GM19193 (cell line): ENCODE data around the gene MAP2K5.

Experiments used
- POLR2A ChIP-seq: IDR thresholded peaks from 4 replicates; pipeline ENCODE4 v1.6.1; 2011; ENCODE audit not compliant: insufficient read depth, insufficient read length; ENCODE audit errors: extremely low read depth

Gene MAP2K5

DNA sequence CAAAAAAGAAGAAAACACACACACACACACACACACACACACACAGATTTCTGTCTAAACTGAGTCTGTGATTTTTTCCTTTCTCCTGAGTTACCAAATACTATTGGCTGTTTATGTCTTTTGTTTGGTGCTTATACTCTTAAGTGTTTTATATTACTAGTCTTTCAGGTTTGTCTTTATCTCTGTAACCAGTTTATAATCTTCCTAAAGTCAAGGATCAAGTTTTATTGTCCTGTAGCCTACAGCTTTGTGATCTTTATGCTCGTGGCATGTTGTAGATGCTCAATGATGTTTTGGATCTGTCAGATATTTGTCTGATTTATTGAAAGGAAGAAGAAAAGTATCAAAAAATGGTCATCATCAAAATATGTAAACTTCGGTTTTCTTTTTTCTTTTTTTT lies 4.6 kb downstream of the MAP2K5 start:
- TF ChIP-seq POLR2A = no peak

DNA sequence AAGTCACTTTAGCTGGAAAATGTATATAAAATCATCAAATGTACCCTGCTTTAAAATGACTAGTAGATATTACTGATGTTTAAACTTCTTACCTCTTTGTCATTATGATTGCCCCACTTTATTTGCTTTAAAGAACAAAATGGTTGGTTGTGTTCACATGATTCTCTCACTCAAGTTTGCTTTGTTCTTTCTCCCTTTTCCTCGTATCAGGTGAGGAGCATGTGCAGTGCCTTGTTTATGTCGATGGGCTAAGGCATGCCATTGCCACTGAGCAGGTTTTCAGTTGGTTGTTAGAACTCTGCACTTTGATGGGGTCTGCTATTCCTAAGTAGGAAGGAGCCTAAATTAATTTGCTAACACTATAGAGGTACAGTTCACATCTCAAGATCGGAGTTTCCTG lies 5.3 kb downstream of the MAP2K5 start:
- no peak for TF ChIP-seq POLR2A

DNA sequence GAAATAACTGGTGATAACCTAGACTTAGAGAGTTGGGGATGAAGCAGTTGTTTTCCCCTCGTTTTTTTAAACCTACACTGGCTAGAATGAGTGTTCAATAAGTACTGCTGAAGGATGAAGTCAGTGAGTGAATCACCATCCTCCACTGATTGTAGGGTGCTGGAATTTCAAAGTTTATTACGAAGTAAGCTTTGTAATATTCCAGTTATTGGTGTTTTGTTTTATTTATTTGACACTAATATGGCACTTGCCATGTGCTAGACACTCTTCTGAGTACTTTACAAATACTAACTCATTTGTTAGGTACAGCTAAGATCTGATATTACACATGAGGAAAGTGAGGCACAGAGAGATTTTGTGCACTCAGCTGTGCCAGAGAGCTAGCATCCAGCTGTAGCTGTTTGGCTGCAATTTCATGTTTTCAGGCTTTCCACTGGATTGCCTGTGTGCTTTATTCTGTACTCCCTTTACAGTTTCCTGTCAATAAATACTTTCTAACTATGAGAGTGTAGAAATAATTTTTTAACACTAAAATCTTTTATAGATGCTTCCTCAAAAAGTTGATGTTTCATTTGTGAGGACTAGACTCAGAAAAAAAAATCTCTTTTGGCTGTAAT lies 5.8 kb downstream of the MAP2K5 start:
- no peak for TF ChIP-seq POLR2A

DNA sequence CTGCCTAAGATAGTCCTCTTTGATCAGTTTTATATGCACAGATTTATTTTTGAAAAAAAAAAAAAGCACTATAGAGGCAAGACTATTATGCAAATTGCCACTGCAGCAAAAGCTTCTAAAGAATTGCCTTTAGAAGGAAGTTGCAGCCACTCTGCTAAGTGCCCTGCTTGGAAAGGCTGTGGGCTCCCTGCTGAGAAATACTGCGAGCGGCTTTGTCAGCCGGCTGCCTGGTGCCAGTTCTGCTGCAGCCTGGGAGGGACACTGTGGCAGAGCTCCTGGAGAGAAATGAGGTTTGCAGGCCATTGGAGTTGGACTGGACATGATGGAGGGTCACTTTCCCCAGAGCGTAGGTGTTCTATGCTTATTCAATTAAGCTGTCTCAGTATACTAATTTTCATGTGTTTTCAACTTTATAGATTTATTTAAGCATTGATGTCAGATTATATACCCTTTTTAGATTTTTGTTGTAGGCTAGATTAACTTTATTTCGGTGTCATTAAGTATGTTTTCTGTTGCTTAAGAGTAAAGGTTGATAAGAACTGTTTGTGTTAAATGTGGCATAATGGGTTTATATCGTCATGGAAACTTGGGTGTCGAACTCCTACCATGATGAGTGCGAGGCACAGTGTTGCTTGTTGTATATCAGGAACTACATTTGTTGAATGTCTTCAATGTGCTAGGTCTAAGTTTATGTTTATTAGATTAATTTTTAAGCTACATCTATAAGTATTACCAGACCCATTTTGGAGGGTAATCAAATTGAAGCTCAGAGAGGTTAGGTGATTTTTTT lies 6.6 kb downstream of the MAP2K5 start:
- no peak for TF ChIP-seq POLR2A

DNA sequence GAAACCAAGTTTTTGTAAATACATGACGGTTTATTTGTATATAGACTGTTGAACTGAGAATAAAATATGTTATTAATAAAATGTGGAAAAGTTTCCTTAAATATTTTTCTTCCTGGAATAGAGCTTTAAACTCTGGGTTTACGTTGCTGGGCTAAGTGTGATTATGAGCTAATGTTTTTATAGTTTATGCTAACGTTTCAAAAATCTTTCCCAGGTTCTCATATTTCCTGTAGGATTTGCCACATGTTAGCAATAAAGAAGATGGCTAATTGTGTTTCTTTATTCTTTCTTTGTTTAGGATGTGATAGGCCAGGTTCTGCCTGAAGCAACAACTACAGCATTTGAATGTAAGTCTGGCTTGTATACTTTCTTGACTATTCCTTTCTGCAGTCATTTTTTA lies 7.2 kb downstream of the MAP2K5 start:
- no peak for TF ChIP-seq POLR2A

DNA sequence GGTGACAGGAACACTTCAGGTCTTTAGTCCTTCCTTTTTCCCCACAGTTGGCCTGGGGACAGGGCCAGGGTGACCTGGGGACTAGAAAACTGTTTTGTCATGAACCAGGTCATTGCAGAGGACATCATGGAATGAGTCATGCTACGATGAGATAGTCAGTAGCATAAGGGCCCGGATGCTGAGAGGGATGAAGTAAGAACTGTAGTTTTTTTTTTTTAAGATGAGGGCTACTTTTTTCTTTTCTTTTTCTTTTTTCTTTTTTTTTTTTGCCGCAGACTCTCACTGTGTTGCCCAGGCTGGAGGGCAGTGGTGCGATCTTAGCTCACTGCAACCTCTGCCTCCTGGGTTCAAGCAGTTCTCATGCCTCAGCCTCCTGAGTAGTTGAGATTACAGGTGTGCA lies 8.0 kb downstream of the MAP2K5 start:
- TF ChIP-seq POLR2A = no peak

DNA sequence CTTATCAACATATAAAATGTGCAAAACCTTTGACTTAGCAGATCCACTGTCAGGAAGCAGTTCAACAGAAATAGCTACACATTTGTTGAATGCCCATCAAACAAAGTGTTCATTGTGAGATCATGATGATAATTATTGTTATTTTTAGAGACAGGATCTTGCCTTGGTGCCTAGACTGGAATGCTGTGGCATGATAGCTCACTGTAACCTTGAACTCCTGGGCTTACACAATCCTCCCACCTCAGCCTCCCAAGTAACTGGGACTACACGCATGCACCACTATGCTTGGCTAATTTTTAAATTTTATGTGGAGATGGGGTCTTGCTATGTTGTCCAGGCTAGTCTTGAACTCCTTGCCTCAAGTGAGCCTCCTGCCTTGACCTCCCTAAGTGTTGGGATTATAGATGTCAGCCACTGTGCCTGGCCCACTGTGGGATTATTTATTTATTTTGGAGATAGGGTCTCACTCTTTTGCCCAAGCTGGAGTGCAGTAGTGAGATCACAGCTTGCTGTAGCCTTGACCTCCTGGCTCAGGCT lies 8.8 kb downstream of the MAP2K5 start:
- no peak for TF ChIP-seq POLR2A

DNA sequence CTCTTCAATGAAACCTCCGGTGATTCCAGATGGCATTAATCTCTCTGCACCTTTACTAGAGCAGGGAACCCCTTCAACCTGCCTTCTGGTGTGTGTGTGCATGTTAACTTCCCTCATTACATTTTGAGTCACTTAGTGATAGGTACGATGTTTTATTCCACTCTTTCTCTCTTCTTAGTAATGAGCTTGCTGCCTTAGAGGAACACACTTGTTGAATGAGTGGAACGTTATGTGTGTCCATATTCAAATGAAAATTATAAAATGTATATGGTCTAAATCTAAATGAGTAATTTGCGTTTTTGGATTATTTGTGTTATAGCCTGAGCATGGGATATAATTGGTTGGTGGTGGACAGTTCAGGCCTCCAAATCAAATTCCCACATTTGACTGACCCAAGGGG lies 12.1 kb downstream of the MAP2K5 start:
- no peak for TF ChIP-seq POLR2A

DNA sequence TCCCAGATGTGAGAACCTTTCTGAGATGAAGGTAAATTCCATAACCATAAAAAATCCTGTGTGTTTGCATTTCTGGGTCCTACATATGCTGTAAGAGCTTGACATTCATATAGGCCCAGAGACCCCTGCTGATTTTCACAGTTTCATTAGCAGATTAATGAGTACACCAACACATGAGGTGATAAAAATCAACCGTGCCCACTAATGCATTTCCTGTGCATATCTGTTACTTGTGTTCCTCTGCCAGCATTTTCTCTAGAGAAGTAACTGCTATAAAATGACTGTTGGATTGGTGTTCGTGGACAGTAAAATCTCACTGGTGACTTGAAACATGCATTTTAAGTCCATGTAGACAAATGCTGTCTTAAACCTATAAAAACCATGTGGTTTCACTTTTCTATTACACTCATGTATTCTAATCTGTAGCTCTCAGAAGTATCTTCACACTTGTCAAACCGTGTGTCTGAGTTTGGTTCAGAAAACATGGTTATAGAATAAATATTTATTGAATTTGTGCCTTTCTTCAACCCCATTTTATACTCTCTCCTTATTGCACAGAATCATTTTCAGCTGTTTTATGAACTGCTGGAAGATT lies 14.6 kb downstream of the MAP2K5 start:
- TF ChIP-seq POLR2A = no peak

DNA sequence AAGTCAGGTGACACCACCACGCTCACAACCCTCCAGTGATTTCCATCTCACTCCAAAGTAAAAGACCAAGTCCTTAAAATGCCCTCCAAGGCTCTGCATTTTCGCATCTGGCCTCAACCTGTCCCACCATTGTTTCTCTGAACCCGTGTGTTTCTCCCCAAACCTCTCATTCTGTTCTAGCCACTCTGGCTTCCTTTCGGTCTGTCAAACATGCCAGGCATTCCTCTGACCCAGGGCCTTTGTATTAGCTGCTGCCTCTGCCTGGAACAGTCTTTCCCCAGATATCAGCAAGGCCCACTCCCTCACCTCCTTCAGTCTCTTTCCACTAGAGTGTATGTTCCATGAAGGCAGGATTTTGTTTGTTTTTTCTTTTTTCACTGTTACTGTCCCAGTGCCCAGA lies 16.0 kb downstream of the MAP2K5 start:
- no peak for TF ChIP-seq POLR2A

DNA sequence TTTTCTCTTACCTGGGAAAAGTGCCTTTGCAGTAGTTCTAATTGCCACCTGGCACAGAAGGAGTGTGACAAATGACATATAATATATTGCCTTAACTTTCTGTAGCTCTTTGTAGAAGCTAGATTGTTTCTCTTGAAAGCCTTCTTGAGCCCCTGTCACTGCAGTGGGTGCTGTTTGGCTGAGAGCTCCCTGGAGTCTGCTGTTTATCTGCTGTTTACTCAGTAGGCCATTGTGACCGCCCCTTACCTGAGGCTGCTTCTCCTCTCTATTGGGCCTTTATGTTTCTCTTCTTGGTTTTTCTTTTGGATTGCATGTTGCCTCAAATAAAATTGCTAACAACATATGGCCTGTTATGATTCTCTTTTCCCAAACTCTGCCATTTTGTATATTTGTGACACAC lies 16.7 kb downstream of the MAP2K5 start:
- no peak for TF ChIP-seq POLR2A

DNA sequence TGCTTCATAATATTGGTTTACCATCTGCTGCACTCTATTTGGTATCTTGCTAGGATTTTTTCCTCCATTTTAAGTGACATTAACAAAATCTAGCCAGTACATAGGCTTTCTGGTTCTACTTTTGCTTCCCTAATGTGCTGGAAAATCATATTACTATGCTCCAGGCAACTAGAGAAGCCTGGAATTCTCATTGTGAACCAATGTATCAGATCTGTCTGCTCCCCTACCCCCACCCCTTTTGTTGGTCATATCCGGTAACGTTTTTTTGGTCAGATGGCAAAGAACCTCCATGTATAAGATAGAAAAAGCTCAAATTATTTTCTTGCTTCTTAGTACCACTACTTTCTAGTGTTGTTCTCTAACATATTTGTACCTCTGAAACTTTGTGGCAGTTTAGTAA lies 17.1 kb downstream of the MAP2K5 start:
- TF ChIP-seq POLR2A = no peak

DNA sequence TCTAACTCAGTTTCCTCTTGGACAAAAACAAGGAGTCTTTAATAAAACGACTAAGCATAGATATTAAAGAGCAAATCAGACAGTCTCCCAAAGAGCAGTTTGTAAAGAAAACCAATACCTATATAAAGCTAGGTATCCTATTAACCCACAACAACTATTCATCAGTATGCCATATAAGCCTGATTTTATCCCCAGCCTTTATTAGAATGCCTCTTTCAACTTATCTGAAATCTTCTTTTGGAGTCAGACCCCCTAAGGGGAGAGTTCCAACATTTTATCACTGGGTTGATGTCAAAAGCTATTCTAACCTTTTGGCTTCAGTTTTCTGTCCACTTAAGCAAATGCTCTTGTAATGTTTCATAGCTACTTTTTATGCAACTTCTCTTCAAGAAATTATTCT lies 17.8 kb downstream of the MAP2K5 start:
- TF ChIP-seq POLR2A = no peak

DNA sequence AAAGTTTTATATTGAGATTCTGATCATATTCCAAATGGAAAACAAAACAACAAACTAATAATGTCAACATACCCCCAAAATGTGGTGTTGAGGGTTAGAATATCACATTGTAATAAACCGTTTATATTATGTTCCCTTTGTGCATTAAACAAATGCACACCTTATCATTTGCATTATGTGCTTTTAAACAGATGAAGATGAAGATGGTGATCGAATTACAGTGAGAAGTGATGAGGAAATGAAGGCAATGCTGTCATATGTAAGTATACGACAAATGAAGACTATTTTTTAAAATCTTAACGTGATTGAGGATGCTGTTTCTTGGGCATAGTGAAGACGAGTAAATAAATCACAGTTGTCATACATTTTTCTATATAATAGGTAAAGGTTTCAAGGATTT lies 20.6 kb downstream of the MAP2K5 start:
- TF ChIP-seq POLR2A = no peak

DNA sequence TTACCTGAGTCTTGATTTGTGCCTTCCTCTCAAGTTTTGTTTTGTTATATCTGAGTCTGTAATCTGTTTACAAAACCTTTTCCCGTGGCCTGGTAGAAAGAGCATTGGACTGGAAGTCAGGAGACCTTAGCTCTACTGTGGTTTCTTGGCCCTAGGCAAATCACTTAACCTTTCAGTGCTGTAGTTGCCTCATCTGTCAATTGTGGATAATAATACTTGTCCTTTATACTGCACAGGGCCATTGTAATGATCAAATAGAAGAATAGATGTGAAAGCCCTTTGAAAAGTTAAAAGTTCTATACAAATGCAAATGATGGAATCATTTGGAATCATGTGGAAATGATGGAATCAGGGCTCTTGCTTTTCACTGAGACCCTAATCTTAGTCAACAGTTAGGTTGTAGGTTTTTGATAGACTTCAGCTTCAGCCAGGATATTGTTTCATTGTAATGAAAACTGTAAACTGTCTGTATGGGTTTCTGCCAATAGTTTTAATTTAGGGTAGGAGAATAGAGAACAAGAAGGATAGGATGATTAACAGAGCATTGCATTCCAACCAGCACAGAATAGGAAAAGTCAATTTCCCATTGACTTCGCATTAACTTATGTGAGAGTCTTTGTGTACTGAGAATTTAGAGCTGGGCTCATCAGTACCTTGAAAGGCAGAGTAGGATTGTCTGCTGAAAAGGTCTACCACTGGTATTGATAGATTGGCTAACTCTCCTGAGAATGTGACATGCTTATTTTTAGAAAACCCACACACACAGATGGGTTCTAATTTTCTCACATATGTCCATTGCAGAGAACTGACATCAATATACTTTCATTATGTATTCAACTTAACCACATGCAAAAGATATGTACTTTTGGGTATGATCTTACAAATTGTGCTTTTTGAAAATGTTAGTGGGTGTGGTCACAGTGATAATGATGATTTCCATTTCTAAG lies 21.8 kb downstream of the MAP2K5 start:
- TF ChIP-seq POLR2A = no peak

DNA sequence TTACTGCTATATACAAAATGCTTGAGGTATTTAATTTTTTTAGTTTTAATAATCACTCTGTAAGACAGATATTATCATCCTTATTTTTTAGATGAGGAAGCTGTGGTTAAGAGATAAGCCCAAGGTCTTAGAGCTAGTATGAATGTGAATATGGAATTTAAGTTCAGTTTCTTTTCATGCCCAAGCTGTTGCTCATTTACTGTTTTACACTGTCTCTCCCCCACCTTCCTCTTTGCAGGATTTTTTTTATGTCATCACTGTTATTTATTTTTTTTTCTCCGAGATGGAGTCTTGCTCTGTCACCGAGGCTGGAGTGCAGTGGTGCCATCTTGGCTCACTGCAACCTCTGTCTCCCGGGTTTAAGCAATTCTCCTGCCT lies 22.5 kb downstream of the MAP2K5 start:
- TF ChIP-seq POLR2A = no peak

DNA sequence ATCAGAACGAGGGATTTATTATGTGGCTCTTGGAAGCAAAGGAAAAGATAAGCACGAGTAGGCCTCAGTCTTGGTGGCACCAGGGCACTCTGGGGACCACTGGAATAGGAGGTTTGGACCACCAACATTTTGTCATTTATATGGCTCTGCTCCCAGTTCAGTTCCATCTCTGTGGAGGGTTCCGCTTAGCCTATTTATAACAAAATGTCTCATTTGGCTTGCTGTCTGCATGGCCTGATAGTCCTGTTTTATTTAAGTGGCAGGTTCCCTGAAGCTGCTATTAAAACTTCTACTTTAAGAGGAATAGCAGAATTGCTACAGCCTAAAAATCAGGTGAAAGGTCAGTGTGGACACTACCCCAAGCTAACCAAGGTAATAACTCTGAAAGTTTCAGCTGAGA lies 27.2 kb downstream of the MAP2K5 start:
- TF ChIP-seq POLR2A = no peak
